ENCODE measurements around the gene CTNNA1.

Gene CTNNA1

DNA sequence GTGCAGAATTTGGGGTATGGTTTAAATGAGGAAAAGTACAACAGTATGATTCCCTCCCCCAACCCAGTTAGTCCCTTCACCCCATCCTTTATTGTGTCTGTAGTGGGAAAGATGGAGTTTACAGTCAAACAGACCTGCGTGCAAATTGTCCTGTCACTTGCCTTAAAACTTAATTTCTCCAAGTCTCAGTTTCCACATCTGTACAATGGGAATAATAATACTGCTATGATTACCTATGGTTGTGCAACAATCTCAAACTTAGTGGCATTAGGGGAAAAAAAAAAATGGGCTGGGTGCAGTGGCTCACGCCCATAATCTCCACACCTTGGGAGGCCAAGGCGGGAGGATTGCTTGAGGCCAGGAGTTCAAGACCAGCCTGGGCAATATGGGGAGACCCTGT lies 35.8 kb upstream of the CTNNA1 start:
- no peak for DNase-seq (ENCODE audit: low spot score)
- TF ChIP-seq, protein P1, sequence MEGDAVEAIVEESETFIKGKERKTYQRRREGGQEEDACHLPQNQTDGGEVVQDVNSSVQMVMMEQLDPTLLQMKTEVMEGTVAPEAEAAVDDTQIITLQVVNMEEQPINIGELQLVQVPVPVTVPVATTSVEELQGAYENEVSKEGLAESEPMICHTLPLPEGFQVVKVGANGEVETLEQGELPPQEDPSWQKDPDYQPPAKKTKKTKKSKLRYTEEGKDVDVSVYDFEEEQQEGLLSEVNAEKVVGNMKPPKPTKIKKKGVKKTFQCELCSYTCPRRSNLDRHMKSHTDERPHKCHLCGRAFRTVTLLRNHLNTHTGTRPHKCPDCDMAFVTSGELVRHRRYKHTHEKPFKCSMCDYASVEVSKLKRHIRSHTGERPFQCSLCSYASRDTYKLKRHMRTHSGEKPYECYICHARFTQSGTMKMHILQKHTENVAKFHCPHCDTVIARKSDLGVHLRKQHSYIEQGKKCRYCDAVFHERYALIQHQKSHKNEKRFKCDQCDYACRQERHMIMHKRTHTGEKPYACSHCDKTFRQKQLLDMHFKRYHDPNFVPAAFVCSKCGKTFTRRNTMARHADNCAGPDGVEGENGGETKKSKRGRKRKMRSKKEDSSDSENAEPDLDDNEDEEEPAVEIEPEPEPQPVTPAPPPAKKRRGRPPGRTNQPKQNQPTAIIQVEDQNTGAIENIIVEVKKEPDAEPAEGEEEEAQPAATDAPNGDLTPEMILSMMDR (IDR thresholded peaks at IDR 0.05; ENCODE audit: extremely low read depth, missing control alignments) = no peak

DNA sequence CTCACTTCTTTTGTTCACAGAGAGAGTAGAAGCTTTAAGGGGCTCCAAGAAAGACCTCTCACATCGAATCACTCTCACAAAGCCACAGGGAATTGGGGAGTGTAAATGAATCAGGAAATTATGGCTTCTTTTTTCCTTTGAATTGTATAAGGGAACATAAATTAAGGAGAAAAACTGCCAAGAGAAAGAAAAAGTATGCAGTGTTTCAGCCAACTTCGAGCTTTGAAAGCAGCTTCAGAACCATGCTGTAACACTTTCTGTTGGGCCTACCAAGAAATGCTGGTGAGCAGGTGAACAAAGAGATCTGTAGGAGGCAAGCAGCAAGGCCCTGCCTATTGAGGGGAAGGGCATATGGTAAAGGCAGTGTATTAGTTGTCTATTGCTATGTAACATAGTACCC lies 33.4 kb upstream of the CTNNA1 start:
- TF ChIP-seq, protein P1 (IDR thresholded peaks at IDR 0.05; ENCODE audit: extremely low read depth, missing control alignments) = no peak
- DNase-seq (ENCODE audit: low spot score) = no peak

DNA sequence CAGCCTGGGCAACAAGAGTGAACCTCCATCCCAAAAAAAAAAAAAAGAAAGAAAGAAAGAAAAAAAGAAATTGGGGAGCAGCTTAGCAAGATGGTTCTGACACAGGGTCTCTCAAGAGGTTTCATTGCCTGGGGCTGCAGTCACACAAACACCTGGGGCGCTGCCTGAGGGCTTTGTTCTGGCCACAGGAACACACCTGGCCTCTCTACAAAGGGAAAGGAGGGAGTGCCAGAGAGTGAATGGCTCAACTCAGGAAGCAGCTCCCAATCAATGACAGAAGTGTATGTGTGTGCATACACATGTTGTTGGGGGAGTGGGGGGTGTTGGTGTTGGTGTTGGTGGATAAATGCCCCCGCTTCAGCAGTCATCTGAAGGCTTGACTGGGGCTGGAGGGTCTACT lies 32.4 kb upstream of the CTNNA1 start:
- DNase-seq (ENCODE audit: low spot score) = no peak
- TF ChIP-seq, protein P1 (IDR thresholded peaks at IDR 0.05; ENCODE audit: extremely low read depth, missing control alignments) = no peak

DNA sequence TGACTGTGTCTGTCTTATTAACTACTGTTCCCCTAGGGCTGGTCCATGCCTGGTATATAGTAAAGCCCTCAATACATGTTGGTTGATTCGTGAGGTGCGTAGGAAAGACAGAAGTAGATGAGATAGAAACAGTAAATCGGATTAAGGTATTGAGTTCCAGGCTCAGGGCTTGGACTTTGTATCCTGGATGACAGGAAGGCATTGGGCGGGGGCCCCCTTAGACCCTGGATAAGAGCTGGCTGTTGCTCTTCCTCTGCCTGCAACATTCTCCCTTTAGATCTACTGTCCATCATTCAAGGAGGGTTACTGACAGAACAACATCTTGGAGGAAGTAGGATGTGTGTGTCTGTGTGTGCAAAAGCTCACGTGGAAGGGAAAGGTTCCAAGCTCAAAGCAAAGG lies 31.2 kb upstream of the CTNNA1 start:
- TF ChIP-seq, protein P1 (IDR thresholded peaks at IDR 0.05; ENCODE audit: extremely low read depth, missing control alignments) = no peak
- no peak for DNase-seq (ENCODE audit: low spot score)

DNA sequence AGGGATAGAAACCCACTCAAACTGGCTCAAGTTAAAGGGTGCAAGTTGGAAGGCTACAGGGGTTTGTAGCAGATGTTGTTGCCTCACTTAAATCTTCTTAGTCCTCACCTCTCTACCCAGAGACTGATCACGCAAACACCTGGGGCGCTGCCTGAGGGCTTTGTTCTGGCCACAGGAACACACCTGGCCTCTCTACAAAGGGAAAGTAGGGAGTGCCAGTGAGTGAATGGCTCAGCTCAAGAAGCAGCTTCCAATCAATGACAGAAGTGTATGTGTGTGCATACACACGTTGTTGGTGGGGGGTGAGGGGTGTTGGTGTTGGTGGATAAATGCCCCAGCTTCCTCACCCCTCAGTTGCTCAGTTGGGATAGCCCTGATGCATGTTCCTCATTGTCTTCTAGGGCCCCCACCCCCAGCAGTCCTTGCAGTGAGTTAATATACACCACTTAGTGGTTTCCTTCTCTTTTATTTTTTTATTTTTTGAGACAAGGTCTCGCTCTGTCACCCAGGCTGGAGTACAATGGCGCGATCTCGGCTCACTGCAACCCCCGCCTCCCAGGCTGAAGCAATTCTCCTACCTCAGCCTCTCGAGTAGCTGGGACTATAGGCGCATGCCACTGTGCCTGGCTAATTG lies 30.6 kb upstream of the CTNNA1 start:
- TF ChIP-seq, protein P1 (IDR thresholded peaks at IDR 0.05; ENCODE audit: extremely low read depth, missing control alignments) = no peak
- DNase-seq (ENCODE audit: low spot score) = no peak

DNA sequence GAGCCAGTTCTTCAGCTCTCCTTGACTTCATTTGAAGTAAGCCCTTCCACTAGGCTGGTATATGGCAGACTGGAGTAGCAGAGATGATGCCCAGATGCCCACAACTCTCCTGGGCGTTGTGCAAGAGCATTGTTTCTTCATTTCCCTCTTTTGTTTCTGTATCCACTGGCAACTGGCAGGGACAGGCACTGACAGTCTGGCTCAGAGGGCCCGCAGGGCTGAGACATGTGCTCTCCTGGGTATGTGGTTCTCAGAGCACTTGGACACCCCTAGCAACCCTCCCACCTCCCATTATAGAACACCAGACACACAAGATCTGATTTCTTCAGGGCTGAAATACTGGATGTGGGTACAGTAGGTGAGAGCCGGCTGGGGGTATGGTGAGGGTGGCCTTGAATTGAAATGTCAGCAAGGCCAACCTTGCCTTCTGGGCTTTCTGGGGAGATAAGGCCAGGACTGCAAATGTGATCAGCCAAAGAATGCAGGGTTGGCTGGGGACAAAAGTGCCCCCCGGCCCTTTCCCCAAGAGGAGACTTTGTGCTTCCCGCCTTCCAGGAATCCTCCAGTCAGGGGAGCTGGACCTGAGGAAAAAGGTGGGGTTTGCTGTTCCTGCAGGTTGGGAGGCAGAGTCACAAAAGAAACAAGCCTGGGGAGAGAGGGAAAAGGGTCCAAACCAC lies 28.6 kb upstream of the CTNNA1 start:
- TF ChIP-seq, protein P1 (IDR thresholded peaks at IDR 0.05; ENCODE audit: extremely low read depth, missing control alignments) = no peak
- DNase-seq (ENCODE audit: low spot score) = no peak

DNA sequence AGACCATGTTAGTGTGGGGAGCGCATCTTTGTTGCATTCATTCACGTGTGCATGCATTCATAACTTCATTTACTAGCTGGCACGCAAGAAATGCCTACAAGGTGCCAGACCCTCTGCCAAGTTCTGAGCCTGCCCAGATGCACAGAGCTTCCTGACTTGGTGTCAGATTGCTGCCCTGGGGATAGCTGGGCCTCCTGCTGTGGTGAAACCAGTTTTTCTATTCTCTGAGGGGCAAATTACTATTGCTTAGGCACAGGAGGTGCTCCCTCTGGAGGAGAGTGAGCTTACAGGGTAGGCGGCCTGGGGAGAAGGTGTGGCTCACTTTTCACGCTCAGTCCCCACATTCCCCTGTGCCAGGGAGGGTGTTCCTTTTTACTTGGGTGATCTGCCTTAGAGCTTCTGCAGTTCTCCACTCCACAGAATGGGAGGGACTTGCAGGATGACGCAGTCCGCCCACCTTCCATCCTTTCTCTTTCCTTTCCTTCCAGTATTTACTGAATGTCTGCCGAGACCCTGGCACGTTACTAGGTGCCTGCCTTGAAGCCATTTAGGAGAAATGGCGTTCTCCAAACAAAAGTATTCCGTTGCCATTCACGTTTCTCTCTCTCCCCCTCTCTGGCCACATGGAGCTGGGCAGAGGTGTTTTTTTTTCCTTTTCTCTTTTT lies 27.9 kb upstream of the CTNNA1 start:
- TF ChIP-seq, protein P1 (IDR thresholded peaks at IDR 0.05; ENCODE audit: extremely low read depth, missing control alignments) = no peak
- no peak for DNase-seq (ENCODE audit: low spot score)
